ENCODE measurements around the gene SLC16A10. TPM values are rescaled to one million over a fixed set of nuclear protein-coding genes. Genes with fewer than 3 reads are reported as not detected.

The SLC16A10 gene
- 0.18 TPM for total RNA-seq (2021; ENCODE audit: unreplicated experiment)
- polyA plus RNA-seq (2012; ENCODE audit: insufficient read length) = not detected
- Bru-seq, nascent RNA = percentile 13 among the genes with signal in this experiment
- BruChase-seq, experiment 1, labeled RNA remaining after a 2-hour chase = percentile 15 among the genes with signal in this experiment
- percentile 14 among the genes with signal in this experiment for BruChase-seq, experiment 2, labeled RNA remaining after a 6-hour chase
- long read RNA-seq, partial matches to known transcripts = 0 of 1 reads
- long read RNA-seq, other reads (novel, unspliced or antisense) = 1 of 1 reads

- no peaks in the 10 kb centered on the region for H3K36me3 ChIP-seq (ENCODE audit: control insufficient read depth, insufficient read depth, low read length)
- ATAC-seq (peak; percentile 87), DNase-seq (ENCODE audit: low read depth, low spot score) (no peak)
- in situ Hi-C loops (cut with HindIII; ENCODE audit: low pct_unique_long_range_greater_than_20kb, low sequenced_read_pairs) = no loop called here
- peak within 1 kb of the TSS; percentile 47 to 52 for H3K4me3 ChIP-seq (ENCODE audit: low read depth in 2 of 2, low read length in 2 of 2)
- ChIA-PET POLR2A (no interaction called here), CTCF (interaction anchor here (0.5 kb wide), 1 partner anchor 29 kb away, joined by 3 read pairs; no protein-coding TSS in a partner anchor)
- no peaks in the 10 kb centered on the region for H3K9me3 ChIP-seq (ENCODE audit: control insufficient read depth, insufficient read depth, low read depth, low read length)
- no TSS peak for BruUV-seq (replicated peaks)
- peaks cover 6% of the 10 kb centered on the region; the same call in 1 of the 2 replicates for H3K4me1 ChIP-seq (ENCODE audit: control insufficient read depth, insufficient read depth, low read length)
- no peak for TF ChIP-seq CTCF (IDR thresholded peaks at IDR 0.05)
- H3K27ac ChIP-seq (ENCODE audit: low read length) = no peak within 1 kb of the TSS
- H3K27me3 ChIP-seq (ENCODE audit: control insufficient read depth, insufficient read depth, low read length) = peaks cover 52% of the 10 kb centered on the region
- intact Hi-C loops (cut with micrococcal nuclease; ENCODE audit: unreplicated experiment) = no loop called here
Observed at GRCh38 chr6:111087106-111087835, at the start of gene SLC16A10. Gene SLC16A10 (plus strand): TSS chr6:111087503. CDS start chr6:111087753, 250 bp downstream.

- TF ChIP-seq POLR2AphosphoS5 (IDR thresholded peaks at IDR 0.05; ENCODE audit: low read depth, low read length) = no peak
- TF ChIP-seq SIN3A (IDR thresholded peaks at IDR 0.05; ENCODE audit: borderline replicate concordance, insufficient read depth, low read depth, low read length) = no peak
- no peak for TF ChIP-seq TCF7L2 (IDR thresholded peaks at IDR 0.05; ENCODE audit: low read depth, low read length)
- TF ChIP-seq REST (IDR thresholded peaks at IDR 0.05; ENCODE audit: insufficient read depth in 1 of 2, low read depth in 2 of 2, low read length in 1 of 2) = no peak
- no peak for TF ChIP-seq CTCF (IDR thresholded peaks at IDR 0.05)
- no TSS peak for BruUV-seq (replicated peaks)
- no peaks in the 10 kb centered on the region for H3K4me1 ChIP-seq (ENCODE audit: control insufficient read depth, insufficient read depth, low read length)
- H3K36me3 ChIP-seq (ENCODE audit: control insufficient read depth, insufficient read depth, low read length) = no peaks in the 10 kb centered on the region
- no peaks in the 10 kb centered on the region for H3K9me3 ChIP-seq (ENCODE audit: control insufficient read depth, insufficient read depth, low read depth, low read length)
- in situ Hi-C loops (cut with HindIII; ENCODE audit: low pct_unique_long_range_greater_than_20kb, low sequenced_read_pairs) = no loop called here
- ChIA-PET POLR2A (interaction anchor here (0.6 to 0.7 kb wide), 3 partner anchors 14 to 1539 kb away, joined by 3 to 5 read pairs (median 4); no protein-coding TSS in a partner anchor), CTCF (interaction anchor here (0.6 kb wide), 1 partner anchor 167 kb away, joined by 5 read pairs; no protein-coding TSS in a partner anchor)
- DNase-seq (ENCODE audit: low read depth, low spot score) (no peak), ATAC-seq (no peak)
- no peak overlapping the region for H3K27ac ChIP-seq (ENCODE audit: low read length)
- H3K27me3 ChIP-seq (ENCODE audit: control insufficient read depth, insufficient read depth, low read length) = no peaks in the 10 kb centered on the region
- intact Hi-C loops (cut with micrococcal nuclease; ENCODE audit: unreplicated experiment) = no loop called here
- H3K4me3 ChIP-seq (ENCODE audit: low read depth in 2 of 2, low read length in 2 of 2) = no peak overlapping the region
Observed at GRCh38 chr6:111038534-111039252, 48.6 kb upstream of the SLC16A10 start.
